Measurements from ENCODE around the gene VPS39.

DNA sequence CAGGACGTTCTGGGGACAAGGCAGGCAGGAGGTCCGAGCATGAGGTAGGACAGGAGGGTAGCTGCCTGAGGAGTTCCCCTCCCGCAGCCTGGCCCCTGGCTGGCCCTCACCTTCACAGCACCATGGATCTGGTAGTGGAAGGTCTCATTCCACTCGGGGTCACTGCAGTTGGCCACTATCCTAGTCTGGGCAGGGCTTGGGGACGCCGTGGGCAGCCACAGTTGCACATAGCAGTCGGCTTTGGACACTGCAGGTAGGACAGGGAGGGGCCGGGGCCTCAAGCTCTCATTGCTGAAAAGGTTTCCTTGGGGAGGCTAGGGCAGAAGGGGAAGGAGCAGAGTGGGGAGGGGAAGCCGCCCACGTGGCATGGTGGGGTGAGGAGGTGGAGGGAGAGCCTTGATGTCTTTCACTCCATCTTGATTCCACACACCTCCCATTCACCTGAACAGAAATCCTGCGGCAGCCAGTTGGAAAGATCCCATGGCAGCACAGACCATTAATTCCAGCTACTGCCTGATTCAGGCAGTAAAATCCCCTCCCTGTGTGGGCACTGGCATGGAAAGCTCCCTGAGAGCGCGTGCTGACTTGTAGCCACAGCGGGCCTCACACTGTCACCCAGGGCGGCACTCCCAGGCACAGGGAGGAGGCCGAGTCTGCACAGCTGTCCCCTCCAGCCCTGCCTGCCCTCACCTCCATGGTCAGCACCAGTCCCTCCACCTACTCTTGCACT is 53.7 kb downstream of the VPS39 start:
- TF ChIP-seq ELK1 (IDR thresholded peaks at IDR 0.05; ENCODE audit: low read depth, low read length) (no peak), CTCF (IDR thresholded peaks at IDR 0.05) (no peak), RCOR1 (IDR thresholded peaks at IDR 0.05; ENCODE audit: low read depth, low read length) (no peak), RAD21 (conservative IDR thresholded peaks at IDR 0.05 in 1 of 2, IDR thresholded peaks at IDR 0.05 in 1 of 2) (no peak), PBX3 (IDR thresholded peaks at IDR 0.05) (no peak), EP300 (IDR thresholded peaks at IDR 0.05) (no peak), POLR2A (IDR thresholded peaks at IDR 0.05; ENCODE audit: low read length) (no peak), CEBPB (IDR thresholded peaks at IDR 0.05) (no peak), EHMT2 (IDR thresholded peaks at IDR 0.05; ENCODE audit: low read depth) (no peak)
